ENCODE data around the gene TNFRSF8.
"Not testable (repeated sequence)": the region's sequence is repeated elsewhere in the genome, so short reads cannot be mapped to it uniquely, and the experiment has no call there.

TNFRSF8 gene

DNA sequence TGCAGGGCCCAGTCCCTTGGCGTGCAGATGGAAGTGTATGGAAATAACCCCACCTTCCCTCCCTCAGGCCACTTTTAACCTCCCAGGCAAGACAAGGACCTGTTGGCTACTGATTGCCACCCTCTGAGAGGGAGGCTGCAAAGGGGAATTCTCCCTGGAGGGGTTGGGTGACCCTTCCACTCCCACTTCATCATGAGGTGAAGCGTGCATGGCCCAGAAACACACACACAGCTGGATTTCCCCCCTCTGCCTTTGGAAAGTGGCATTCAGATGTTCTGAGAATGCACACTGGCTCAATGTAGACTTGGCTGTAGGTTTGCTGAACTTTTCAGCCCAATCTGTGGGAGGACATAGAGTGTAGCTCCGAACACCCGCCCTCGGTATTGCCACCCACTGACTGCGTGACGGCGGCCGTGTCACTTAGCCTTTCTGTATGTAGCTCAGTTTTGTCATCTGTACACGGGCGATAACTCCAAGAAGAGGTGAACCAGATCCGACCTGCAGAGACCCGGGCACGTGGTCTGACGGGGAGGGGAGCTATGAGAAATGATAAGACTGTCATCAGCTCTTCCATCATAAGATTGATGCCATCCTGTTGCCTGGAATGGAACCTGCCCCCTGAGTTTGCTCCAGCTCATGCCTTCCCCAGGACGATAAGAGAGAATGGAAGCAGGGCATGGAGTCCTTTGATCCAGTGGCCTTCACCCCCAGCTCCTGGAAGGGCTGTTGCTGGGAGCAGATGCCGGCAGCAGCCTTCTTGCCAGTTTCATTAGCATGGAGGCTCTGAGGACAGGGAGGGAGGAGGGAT, 24.5 kb upstream of the TNFRSF8 start:
- ATAC-seq (ENCODE audit: low read depth) (no peak), DNase-seq (ENCODE audit: low spot score) (no peak)
- H3K4me1 ChIP-seq (ENCODE audit: insufficient read depth, poor library complexity, severe bottlenecking), result no peaks in the 10 kb centered on the region
- no peaks in the 10 kb centered on the region for H3K36me3 ChIP-seq (ENCODE audit: low read depth)
- TF ChIP-seq, protein P1, sequence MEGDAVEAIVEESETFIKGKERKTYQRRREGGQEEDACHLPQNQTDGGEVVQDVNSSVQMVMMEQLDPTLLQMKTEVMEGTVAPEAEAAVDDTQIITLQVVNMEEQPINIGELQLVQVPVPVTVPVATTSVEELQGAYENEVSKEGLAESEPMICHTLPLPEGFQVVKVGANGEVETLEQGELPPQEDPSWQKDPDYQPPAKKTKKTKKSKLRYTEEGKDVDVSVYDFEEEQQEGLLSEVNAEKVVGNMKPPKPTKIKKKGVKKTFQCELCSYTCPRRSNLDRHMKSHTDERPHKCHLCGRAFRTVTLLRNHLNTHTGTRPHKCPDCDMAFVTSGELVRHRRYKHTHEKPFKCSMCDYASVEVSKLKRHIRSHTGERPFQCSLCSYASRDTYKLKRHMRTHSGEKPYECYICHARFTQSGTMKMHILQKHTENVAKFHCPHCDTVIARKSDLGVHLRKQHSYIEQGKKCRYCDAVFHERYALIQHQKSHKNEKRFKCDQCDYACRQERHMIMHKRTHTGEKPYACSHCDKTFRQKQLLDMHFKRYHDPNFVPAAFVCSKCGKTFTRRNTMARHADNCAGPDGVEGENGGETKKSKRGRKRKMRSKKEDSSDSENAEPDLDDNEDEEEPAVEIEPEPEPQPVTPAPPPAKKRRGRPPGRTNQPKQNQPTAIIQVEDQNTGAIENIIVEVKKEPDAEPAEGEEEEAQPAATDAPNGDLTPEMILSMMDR (IDR thresholded peaks at IDR 0.05; ENCODE audit: poor library complexity, severe bottlenecking), result no peak
- H3K27ac ChIP-seq (ENCODE audit: poor library complexity, severe bottlenecking), result no peak overlapping the region
- no peak overlapping the region for H3K4me3 ChIP-seq (ENCODE audit: severe bottlenecking)
- H3K27me3 ChIP-seq (ENCODE audit: insufficient read depth, poor library complexity, severe bottlenecking), result no peaks in the 10 kb centered on the region
- no peaks in the 10 kb centered on the region for H3K9me3 ChIP-seq (ENCODE audit: severe bottlenecking)

DNA sequence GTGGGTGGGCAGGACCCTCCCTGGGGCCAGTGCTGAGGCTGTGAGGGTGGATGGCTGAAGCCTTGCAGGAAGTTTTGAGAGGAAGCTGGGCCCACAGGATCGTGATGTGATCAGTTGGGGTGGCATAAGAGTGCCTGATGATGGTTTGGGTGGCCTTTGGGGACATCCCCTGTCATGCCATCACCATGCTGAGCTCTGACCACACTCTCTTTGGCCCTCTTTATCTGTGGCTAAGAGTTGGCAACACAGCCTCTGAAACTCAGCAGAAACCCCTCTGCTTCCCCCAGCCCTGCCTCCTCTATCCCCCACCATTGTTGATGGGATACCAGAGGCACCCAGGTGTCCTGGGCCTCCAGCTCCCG, 24.0 kb upstream of the TNFRSF8 start:
- H3K4me1 ChIP-seq (ENCODE audit: insufficient read depth, poor library complexity, severe bottlenecking), result no peaks in the 10 kb centered on the region
- H3K9me3 ChIP-seq (ENCODE audit: severe bottlenecking), result no peaks in the 10 kb centered on the region
- no peak overlapping the region for H3K27ac ChIP-seq (ENCODE audit: poor library complexity, severe bottlenecking)
- no peak overlapping the region for H3K4me3 ChIP-seq (ENCODE audit: severe bottlenecking)
- H3K36me3 ChIP-seq (ENCODE audit: low read depth), result no peaks in the 10 kb centered on the region
- ATAC-seq (ENCODE audit: low read depth) (no peak), DNase-seq (ENCODE audit: low spot score) (no peak)
- no peaks in the 10 kb centered on the region for H3K27me3 ChIP-seq (ENCODE audit: insufficient read depth, poor library complexity, severe bottlenecking)
- TF ChIP-seq, protein P1 (IDR thresholded peaks at IDR 0.05; ENCODE audit: poor library complexity, severe bottlenecking), result no peak

DNA sequence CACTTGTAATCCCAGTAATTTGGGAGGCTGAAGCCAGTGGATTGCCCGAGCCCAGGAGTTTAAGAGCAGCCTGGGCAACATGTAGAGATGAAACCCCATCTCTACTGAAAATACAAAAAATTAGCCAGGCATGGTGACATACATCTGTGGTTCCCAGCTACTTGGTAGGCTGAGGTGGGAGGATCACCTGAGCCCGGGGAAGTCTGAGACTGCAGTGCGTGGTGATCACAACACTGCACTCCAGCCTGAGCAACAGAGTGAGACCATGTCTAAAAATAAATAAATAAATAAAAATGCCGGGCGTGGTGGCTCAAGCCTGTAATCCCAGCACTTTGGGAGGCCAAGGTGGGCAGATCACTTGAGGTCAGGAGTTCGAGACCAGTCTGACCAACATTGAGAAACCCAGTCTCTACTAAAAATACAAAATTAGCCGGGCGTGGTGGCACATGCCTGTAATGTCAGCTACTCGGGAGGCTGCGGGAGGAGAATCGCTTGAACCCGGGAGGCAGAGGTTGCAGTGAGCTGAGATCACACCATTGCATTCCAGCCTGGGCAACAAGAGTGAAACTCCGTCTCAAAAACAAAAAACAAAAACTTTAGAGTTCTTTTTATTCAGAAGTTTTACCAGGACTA, 23.2 kb upstream of the TNFRSF8 start:
- H3K4me1 ChIP-seq (ENCODE audit: insufficient read depth, poor library complexity, severe bottlenecking); DNase-seq (ENCODE audit: low spot score); H3K4me3 ChIP-seq (ENCODE audit: severe bottlenecking); H3K27ac ChIP-seq (ENCODE audit: poor library complexity, severe bottlenecking); H3K9me3 ChIP-seq (ENCODE audit: severe bottlenecking); H3K36me3 ChIP-seq (ENCODE audit: low read depth); ATAC-seq (ENCODE audit: low read depth); H3K27me3 ChIP-seq (ENCODE audit: insufficient read depth, poor library complexity, severe bottlenecking): not testable (repeated sequence)

DNA sequence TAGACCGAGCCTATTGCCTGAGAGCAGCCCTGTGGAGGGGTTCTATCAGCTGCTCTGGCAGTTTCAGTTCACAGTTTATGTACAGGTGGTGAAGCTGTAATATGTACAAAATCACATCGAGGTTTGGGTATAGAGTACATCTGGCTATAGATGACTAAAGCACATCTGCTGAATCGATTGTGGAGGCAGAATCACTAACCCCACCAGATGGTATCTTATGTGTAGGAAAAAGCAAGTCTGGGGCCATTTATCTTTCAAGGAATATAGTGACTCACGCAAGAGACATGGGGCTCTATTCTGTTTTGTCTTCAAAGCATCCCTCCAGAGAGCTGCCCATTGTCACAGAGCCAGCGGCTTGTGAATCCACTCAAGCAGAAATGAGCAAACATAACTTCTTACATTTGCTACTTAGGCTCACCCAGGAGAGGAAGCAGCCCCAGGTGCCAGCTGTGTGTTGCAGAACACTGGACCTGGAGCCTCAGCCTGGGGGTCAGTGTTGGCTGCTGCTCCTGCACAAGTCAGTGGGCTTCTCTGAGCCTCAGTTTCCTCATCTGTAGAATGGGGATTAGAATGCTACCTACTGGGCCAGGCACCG, 22.5 kb upstream of the TNFRSF8 start:
- H3K27ac ChIP-seq (ENCODE audit: poor library complexity, severe bottlenecking), result no peak overlapping the region

DNA sequence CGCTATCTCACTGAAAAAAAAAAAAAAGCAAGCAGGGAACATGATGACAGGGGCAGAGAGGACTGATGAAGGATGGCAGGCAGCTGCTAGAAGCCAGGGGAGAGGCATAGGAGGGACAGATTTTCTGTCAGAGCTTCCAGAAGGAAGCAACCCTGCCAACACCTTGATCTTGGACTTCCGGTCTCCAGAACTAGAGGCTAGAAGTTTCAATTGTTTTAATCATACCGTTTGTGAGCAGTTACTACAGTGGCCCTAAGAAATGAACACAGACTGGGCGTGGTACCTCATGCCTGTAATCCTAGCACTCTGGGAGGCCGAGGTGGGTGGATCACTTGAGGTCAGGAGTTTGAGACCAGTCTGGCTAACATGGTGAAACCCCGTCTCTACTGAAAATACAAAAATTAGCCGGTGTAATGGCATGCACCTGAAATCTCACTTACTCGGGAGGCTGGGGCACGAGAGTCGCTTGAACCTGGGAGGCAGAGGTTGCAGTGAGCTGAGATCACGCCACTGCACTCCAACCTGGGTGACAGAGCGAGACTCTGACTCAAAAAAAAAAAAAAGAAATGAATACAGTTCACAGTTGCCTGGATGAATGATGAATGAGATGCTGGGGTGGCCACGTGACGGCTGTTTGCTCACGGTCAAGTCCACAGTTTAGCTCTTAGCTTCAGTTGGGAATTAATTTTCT, 18.8 kb upstream of the TNFRSF8 start:
- H3K4me1 ChIP-seq (ENCODE audit: insufficient read depth, poor library complexity, severe bottlenecking); H3K36me3 ChIP-seq (ENCODE audit: low read depth); H3K4me3 ChIP-seq (ENCODE audit: severe bottlenecking); DNase-seq (ENCODE audit: low spot score); H3K27ac ChIP-seq (ENCODE audit: poor library complexity, severe bottlenecking); H3K9me3 ChIP-seq (ENCODE audit: severe bottlenecking); ATAC-seq (ENCODE audit: low read depth); H3K27me3 ChIP-seq (ENCODE audit: insufficient read depth, poor library complexity, severe bottlenecking): not testable (repeated sequence)

More for the DNA sequence above, 22.5 kb upstream of the TNFRSF8 start:
- peak; percentile 44 for ATAC-seq (ENCODE audit: low read depth)
- Histone ChIP-seq H3K4me3 (ENCODE audit: severe bottlenecking) (no peak overlapping the region), H3K9me3 (ENCODE audit: severe bottlenecking) (no peaks in the 10 kb centered on the region), H3K4me1 (ENCODE audit: insufficient read depth, poor library complexity, severe bottlenecking) (no peaks in the 10 kb centered on the region), H3K27me3 (ENCODE audit: insufficient read depth, poor library complexity, severe bottlenecking) (no peaks in the 10 kb centered on the region), H3K36me3 (ENCODE audit: low read depth) (no peaks in the 10 kb centered on the region)
- DNase-seq (ENCODE audit: low spot score), result no peak
- TF ChIP-seq, protein P1 (IDR thresholded peaks at IDR 0.05; ENCODE audit: poor library complexity, severe bottlenecking), result no peak

All from RWPE2 (cell line).